HG03095 (cell line): ENCODE data around the gene PIK3IP1.
"Not testable (repeated sequence)": the region's sequence is repeated elsewhere in the genome, so short reads cannot be mapped to it uniquely, and the experiment has no call there.

Experiments used
- ATAC-seq: cut with Tn5 transposase; IDR thresholded peaks from one replicate; pipeline ENCODE4 v1.9.1; 2021; ENCODE audit warnings: moderate library complexity; ENCODE audit not compliant: unreplicated experiment

Gene PIK3IP1

GRCh38 chr22:31259798-31260473, 32.4 kb downstream of the PIK3IP1 start:
- ATAC-seq: no peak

GRCh38 chr22:31253949-31254348, 38.3 kb downstream of the PIK3IP1 start:
- no peak for ATAC-seq

- ATAC-seq: no peak
Observed at GRCh38 chr22:31250740-31251600, 41.3 kb downstream of the PIK3IP1 start.

- ATAC-seq: no peak
Observed at GRCh38 chr22:31248965-31249958, 43.0 kb downstream of the PIK3IP1 start.

- no peak for ATAC-seq
Observed at GRCh38 chr22:31248138-31248745, 44.0 kb downstream of the PIK3IP1 start.

GRCh38 chr22:31247726-31248125, 44.6 kb downstream of the PIK3IP1 start:
- no peak for ATAC-seq

- ATAC-seq: no peak
Observed at GRCh38 chr22:31246687-31247086, 45.6 kb downstream of the PIK3IP1 start.

GRCh38 chr22:31245998-31246397, 46.3 kb downstream of the PIK3IP1 start:
- not testable (repeated sequence) for ATAC-seq

GRCh38 chr22:31244943-31245451, 47.3 kb downstream of the PIK3IP1 start:
- no peak for ATAC-seq

- ATAC-seq: no peak
Observed at GRCh38 chr22:31244046-31244942, 48.0 kb downstream of the PIK3IP1 start.

- no peak for ATAC-seq
Observed at GRCh38 chr22:31243339-31244045, 48.8 kb downstream of the PIK3IP1 start.

GRCh38 chr22:31241936-31242335, 50.4 kb downstream of the PIK3IP1 start:
- no peak for ATAC-seq

GRCh38 chr22:31241200-31241599, 51.1 kb downstream of the PIK3IP1 start:
- ATAC-seq: no peak

GRCh38 chr22:31239771-31240370, 52.4 kb downstream of the PIK3IP1 start:
- no peak for ATAC-seq

GRCh38 chr22:31238057-31238456, 54.2 kb downstream of the PIK3IP1 start:
- ATAC-seq: no peak

- not testable (repeated sequence) for ATAC-seq
Observed at GRCh38 chr22:31236044-31236443, 56.2 kb downstream of the PIK3IP1 start.

GRCh38 chr22:31235081-31235480, 57.2 kb downstream of the PIK3IP1 start:
- no peak for ATAC-seq

- no peak for ATAC-seq
Observed at GRCh38 chr22:31233001-31233400, 59.3 kb downstream of the PIK3IP1 start.
